ENCODE results near the gene INHBB. TPM values are rescaled to one million over a fixed set of nuclear protein-coding genes. Genes with fewer than 3 reads are reported as not detected.

INHBB gene
- total RNA-seq, 1 experiment from 2014 or later, result not detected

GRCh38 chr2:120300385-120300784 lies 45.6 kb upstream of the INHBB start:
- DNase-seq, result no peak
- BruUV-seq (replicated peaks), result no TSS peak
- TF ChIP-seq, protein P1, sequence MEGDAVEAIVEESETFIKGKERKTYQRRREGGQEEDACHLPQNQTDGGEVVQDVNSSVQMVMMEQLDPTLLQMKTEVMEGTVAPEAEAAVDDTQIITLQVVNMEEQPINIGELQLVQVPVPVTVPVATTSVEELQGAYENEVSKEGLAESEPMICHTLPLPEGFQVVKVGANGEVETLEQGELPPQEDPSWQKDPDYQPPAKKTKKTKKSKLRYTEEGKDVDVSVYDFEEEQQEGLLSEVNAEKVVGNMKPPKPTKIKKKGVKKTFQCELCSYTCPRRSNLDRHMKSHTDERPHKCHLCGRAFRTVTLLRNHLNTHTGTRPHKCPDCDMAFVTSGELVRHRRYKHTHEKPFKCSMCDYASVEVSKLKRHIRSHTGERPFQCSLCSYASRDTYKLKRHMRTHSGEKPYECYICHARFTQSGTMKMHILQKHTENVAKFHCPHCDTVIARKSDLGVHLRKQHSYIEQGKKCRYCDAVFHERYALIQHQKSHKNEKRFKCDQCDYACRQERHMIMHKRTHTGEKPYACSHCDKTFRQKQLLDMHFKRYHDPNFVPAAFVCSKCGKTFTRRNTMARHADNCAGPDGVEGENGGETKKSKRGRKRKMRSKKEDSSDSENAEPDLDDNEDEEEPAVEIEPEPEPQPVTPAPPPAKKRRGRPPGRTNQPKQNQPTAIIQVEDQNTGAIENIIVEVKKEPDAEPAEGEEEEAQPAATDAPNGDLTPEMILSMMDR (IDR thresholded peaks at IDR 0.05; ENCODE audit: unreplicated experiment), result no peak
- H3K4me1 Mint-ChIP-seq (ENCODE audit: low read depth, unreplicated experiment), result no peaks in the 10 kb centered on the region
- peaks cover 4% of the 10 kb centered on the region for H3K36me3 Mint-ChIP-seq (ENCODE audit: insufficient read depth, unreplicated experiment)
- intact Hi-C loops (cut with micrococcal nuclease; ENCODE audit: unreplicated experiment), result no loop called here
- H3K27ac Mint-ChIP-seq (ENCODE audit: unreplicated experiment), result no peak overlapping the region
- no peak overlapping the region for H3K4me3 Mint-ChIP-seq (ENCODE audit: low read depth, unreplicated experiment)
- no peaks in the 10 kb centered on the region for H3K27me3 Mint-ChIP-seq (ENCODE audit: unreplicated experiment)
- no peaks in the 10 kb centered on the region for H3K9me3 Mint-ChIP-seq (ENCODE audit: low read depth, unreplicated experiment)
- CTCF ChIA-PET, result interaction anchor here (0.6 to 1.2 kb wide), 2 partner anchors 12 to 16 kb away, joined by 3 read pairs; no protein-coding TSS in a partner anchor

- no peak for DNase-seq
- BruUV-seq (replicated peaks), result no TSS peak
- H3K36me3 Mint-ChIP-seq (ENCODE audit: insufficient read depth, unreplicated experiment), result no peaks in the 10 kb centered on the region
- TF ChIP-seq, protein P1 (IDR thresholded peaks at IDR 0.05; ENCODE audit: unreplicated experiment), result no peak
- H3K9me3 Mint-ChIP-seq (ENCODE audit: low read depth, unreplicated experiment), result no peaks in the 10 kb centered on the region
- H3K4me3 Mint-ChIP-seq (ENCODE audit: low read depth, unreplicated experiment), result no peak overlapping the region
- H3K27me3 Mint-ChIP-seq (ENCODE audit: unreplicated experiment), result no peaks in the 10 kb centered on the region
- H3K27ac Mint-ChIP-seq (ENCODE audit: unreplicated experiment), result no peak overlapping the region
- CTCF ChIA-PET, result interaction anchor here (1.0 kb wide), 1 partner anchor 11 kb away, joined by 5 read pairs; no protein-coding TSS in a partner anchor
- no peaks in the 10 kb centered on the region for H3K4me1 Mint-ChIP-seq (ENCODE audit: low read depth, unreplicated experiment)
- intact Hi-C loops (cut with micrococcal nuclease; ENCODE audit: unreplicated experiment), result no loop called here
Measured at GRCh38 chr2:120301284-120301683, 44.7 kb upstream of the INHBB start.

GRCh38 chr2:120302301-120302700 lies 43.6 kb upstream of the INHBB start:
- Mint-ChIP-seq H3K36me3 (ENCODE audit: insufficient read depth, unreplicated experiment) (no peaks in the 10 kb centered on the region), H3K4me3 (ENCODE audit: low read depth, unreplicated experiment) (no peak overlapping the region), H3K9me3 (ENCODE audit: low read depth, unreplicated experiment) (no peaks in the 10 kb centered on the region), H3K4me1 (ENCODE audit: low read depth, unreplicated experiment) (no peaks in the 10 kb centered on the region), H3K27me3 (ENCODE audit: unreplicated experiment) (no peaks in the 10 kb centered on the region), H3K27ac (ENCODE audit: unreplicated experiment) (no peak overlapping the region)
- DNase-seq, result no peak
- no TSS peak for BruUV-seq (replicated peaks)
- CTCF ChIA-PET, result no interaction called here
- TF ChIP-seq, protein P1 (IDR thresholded peaks at IDR 0.05; ENCODE audit: unreplicated experiment), result no peak
- intact Hi-C loops (cut with micrococcal nuclease; ENCODE audit: unreplicated experiment), result no loop called here

DNA sequence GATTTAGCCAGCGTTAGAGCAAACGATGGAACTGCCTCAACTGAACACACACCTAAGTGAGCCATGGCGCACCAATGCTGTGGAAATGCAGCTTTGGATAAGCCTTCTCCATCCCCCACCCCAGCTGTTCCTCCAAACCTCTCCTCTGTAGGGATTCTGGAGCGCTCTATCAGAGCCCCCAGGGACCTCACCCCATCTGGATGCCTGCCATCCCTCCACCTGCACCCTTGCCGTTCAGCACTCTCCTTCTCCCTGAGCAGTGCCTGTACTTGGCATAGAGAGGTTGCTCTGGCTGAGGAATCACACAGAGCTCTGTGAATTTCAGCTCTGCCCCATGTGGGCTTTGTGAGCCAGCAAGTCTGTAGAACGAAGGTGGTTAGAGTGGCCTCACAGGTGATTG lies 42.8 kb upstream of the INHBB start:
- no peaks in the 10 kb centered on the region for H3K36me3 Mint-ChIP-seq (ENCODE audit: insufficient read depth, unreplicated experiment)
- TF ChIP-seq, protein P1 (IDR thresholded peaks at IDR 0.05; ENCODE audit: unreplicated experiment), result no peak
- CTCF ChIA-PET, result interaction anchor here (0.5 kb wide), 1 partner anchor 586 kb away, joined by 4 read pairs; no protein-coding TSS in a partner anchor
- no peaks in the 10 kb centered on the region for H3K9me3 Mint-ChIP-seq (ENCODE audit: low read depth, unreplicated experiment)
- BruUV-seq (replicated peaks), result no TSS peak
- no peak overlapping the region for H3K4me3 Mint-ChIP-seq (ENCODE audit: low read depth, unreplicated experiment)
- intact Hi-C loops (cut with micrococcal nuclease; ENCODE audit: unreplicated experiment), result no loop called here
- no peak overlapping the region for H3K27ac Mint-ChIP-seq (ENCODE audit: unreplicated experiment)
- H3K27me3 Mint-ChIP-seq (ENCODE audit: unreplicated experiment), result no peaks in the 10 kb centered on the region
- no peak for DNase-seq
- H3K4me1 Mint-ChIP-seq (ENCODE audit: low read depth, unreplicated experiment), result no peaks in the 10 kb centered on the region

Data from Calu3 (cell line).